ENCODE measurements around the gene LACTBL1. TPM values are rescaled to one million over a fixed set of nuclear protein-coding genes. Genes with fewer than 3 reads are reported as not detected.

LACTBL1 gene
- total and polyA plus RNA-seq, 2 experiments from 2014 or later: not detected

GRCh38 chr1:22916471-22916820 is 56.2 kb downstream of the LACTBL1 start:
- Mint-ChIP-seq H3K9me3 (no peaks in the 10 kb centered on the region), H3K27ac (no peak overlapping the region), H3K4me3 (no peak overlapping the region), H3K27me3 (ENCODE audit: insufficient read depth, low read depth, poor library complexity) (peaks cover 4% of the 10 kb centered on the region), H3K36me3 (ENCODE audit: low read depth) (no peaks in the 10 kb centered on the region), H3K4me1 (peaks cover 9% of the 10 kb centered on the region)
- DNase-seq (ENCODE audit: low spot score) (no peak), ATAC-seq (no peak)
- Histone ChIP-seq H3K4me3 (no peak overlapping the region), H3K79me2 (replicated peaks; ENCODE audit: insufficient read depth) (no peaks in the 10 kb centered on the region), H3K27ac (ENCODE audit: low read depth) (no peak overlapping the region), H4K20me1 (replicated peaks; ENCODE audit: insufficient read depth) (no peaks in the 10 kb centered on the region), H3K4me2 (no peak overlapping the region), H3K4me1 (ENCODE audit: insufficient read depth) (no peaks in the 10 kb centered on the region), H3F3A (replicated peaks; ENCODE audit: low read depth) (no peaks in the 10 kb centered on the region), H3K36me3 (ENCODE audit: insufficient read depth) (no peaks in the 10 kb centered on the region), H3K27me3 (ENCODE audit: insufficient read depth) (no peaks in the 10 kb centered on the region), H2AFZ (no peak overlapping the region), H3K9me2 (ENCODE audit: insufficient read depth) (no peaks in the 10 kb centered on the region)
- TF ChIP-seq REST (IDR thresholded peaks at IDR 0.05; ENCODE audit: unreplicated experiment): no peak
- TF ChIP-seq STAT1 (IDR thresholded peaks at IDR 0.05; ENCODE audit: unreplicated experiment): no peak
- TF ChIP-seq CREB1 (CRISPR knock-in tag; IDR thresholded peaks at IDR 0.05; ENCODE audit: low read depth): no peak
- TF ChIP-seq ETS1 (IDR thresholded peaks at IDR 0.05): no peak
- no peak for TF ChIP-seq EZH2 (IDR thresholded peaks at IDR 0.05; ENCODE audit: low read depth, unreplicated experiment)
- TF ChIP-seq ZNF462 (CRISPR knock-in tag; IDR thresholded peaks at IDR 0.05): no peak
